ENCODE measurements around the gene TMEM237. TPM values are rescaled to one million over a fixed set of nuclear protein-coding genes. Genes with fewer than 3 reads are reported as not detected.

TMEM237 gene
- total and polyA plus RNA-seq, 12 donors, result 12.3 to 109 (median 33.6) TPM

DNA sequence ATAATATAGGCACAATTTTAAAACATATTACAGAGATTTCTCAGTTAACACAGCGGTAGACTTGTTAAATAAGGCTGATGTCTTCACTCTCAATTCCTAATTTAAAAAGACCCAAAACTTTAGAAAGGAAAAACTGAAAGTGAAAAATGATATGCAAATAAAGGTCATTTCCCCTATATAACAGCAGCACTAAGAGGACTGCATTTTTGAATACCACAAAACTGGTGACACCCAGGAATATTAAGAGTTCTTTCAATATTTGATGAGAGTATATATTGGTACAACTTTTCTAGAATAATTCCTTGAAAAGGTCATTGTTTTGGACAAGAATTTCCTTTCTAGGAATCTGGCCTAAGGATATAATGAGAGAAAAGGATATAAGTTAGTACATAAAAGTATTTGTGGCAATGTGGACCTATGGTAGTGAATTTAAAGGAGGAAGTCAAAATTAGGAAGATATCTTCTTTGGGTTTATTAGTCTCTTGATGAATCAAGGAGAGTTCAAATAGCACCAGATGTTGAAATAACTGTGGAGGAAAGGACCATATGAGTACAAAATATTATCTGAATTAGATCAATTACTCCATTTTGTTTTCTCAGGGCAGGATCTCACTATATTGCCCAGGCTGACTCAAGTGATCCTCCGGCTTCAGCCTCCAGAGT, 70.3 kb downstream of the TMEM237 start:
- TF ChIP-seq, protein P1, sequence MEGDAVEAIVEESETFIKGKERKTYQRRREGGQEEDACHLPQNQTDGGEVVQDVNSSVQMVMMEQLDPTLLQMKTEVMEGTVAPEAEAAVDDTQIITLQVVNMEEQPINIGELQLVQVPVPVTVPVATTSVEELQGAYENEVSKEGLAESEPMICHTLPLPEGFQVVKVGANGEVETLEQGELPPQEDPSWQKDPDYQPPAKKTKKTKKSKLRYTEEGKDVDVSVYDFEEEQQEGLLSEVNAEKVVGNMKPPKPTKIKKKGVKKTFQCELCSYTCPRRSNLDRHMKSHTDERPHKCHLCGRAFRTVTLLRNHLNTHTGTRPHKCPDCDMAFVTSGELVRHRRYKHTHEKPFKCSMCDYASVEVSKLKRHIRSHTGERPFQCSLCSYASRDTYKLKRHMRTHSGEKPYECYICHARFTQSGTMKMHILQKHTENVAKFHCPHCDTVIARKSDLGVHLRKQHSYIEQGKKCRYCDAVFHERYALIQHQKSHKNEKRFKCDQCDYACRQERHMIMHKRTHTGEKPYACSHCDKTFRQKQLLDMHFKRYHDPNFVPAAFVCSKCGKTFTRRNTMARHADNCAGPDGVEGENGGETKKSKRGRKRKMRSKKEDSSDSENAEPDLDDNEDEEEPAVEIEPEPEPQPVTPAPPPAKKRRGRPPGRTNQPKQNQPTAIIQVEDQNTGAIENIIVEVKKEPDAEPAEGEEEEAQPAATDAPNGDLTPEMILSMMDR (IDR thresholded peaks at IDR 0.05), result no peak
- TF ChIP-seq POLR2A (IDR thresholded peaks at IDR 0.05), result no peak
- no peak for DNase-seq
- H3K4me1 ChIP-seq (replicated peaks in 1 of 2), result no peaks in the 10 kb centered on the region
- no peak overlapping the region for H3K27ac ChIP-seq
- no peaks in the 10 kb centered on the region for H3K36me3 ChIP-seq (replicated peaks in 1 of 2)
- no peak overlapping the region for H3K4me3 ChIP-seq
- no peaks in the 10 kb centered on the region for H3K27me3 ChIP-seq
- no peaks in the 10 kb centered on the region for H3K9me3 ChIP-seq (replicated peaks in 1 of 3)
- intact Hi-C loops (cut with DNase I), result no loop called here
- 83 to 93% (median 89%) methylated on average over 2 of the region's 2 CpGs for WGBS, 4 donors

Small RNAs within 50 kb of the gene (small RNA-seq; reads per million reads assigned to genes)
- 0 reads per million in 2 donors for gene RNU6-651P

Other genes with a start within 250 kb of the TMEM237 start
- gene TRAK2, start 192.0 kb downstream of the TMEM237 start, total RNA-seq, result 10 to 100 TPM; 35.9 to 66.9 (median 45.5) TPM
- 10 to 100 TPM; 17.6 to 36.8 (median 35.6) TPM for gene TRAK2, start 192.0 kb downstream of the TMEM237 start, polyA plus RNA-seq
- 100 to 1,000 TPM in 4 of 9 donors, 10 to 100 TPM in 5; 51.2 to 154 (median 99.7) TPM for gene STRADB, start 191.8 kb downstream of the TMEM237 start, total RNA-seq
- gene STRADB, start 191.8 kb downstream of the TMEM237 start, polyA plus RNA-seq, result 10 to 100 TPM; 65.1 to 94.4 (median 81.4) TPM
- gene MPP4, start 55.1 kb upstream of the TMEM237 start, total RNA-seq, result 1 to 10 TPM in 2 of 9 donors, under 1 TPM in 6, not detected in 1; 0.28 to 1.2 (median 0.46) TPM
- gene MPP4, start 55.1 kb upstream of the TMEM237 start, polyA plus RNA-seq, result 1 to 10 TPM in 1 of 3 donors, under 1 TPM in 2; 0.37 to 1.2 (median 0.84) TPM
- 10 to 100 TPM in 7 of 9 donors, 1 to 10 TPM in 2; 3.1 to 24.3 (median 15.8) TPM for gene ALS2, start 137.4 kb upstream of the TMEM237 start, total RNA-seq
- 10 to 100 TPM in 1 of 3 donors, 1 to 10 TPM in 2; 6.2 to 15.3 (median 9.9) TPM for gene ALS2, start 137.4 kb upstream of the TMEM237 start, polyA plus RNA-seq
- gene CDK15, start 163.0 kb upstream of the TMEM237 start, total RNA-seq, result 1 to 10 TPM in 2 of 9 donors, under 1 TPM in 6, not detected in 1; 0.06 to 1.2 (median 0.15) TPM
- gene CDK15, start 163.0 kb upstream of the TMEM237 start, polyA plus RNA-seq, result under 1 TPM; 0.10 to 0.80 (median 0.13) TPM